Sigmoid colon (tissue), 7 donors: ENCODE data around the gene ALG3. TPM values are rescaled to one million over a fixed set of nuclear protein-coding genes. Genes with fewer than 3 reads are reported as not detected.
A peak's percentile ranks its signal among the peaks of the same experiment; 100 is the strongest.

ENCODE experiments used
- DNase-seq: peaks from one replicate; pipeline ENCODE4 v3.0.0-alpha.2; 2019
- H3K27ac ChIP-seq, 4 donors: fragments of 200-600 bp; sonication (generic); one replicate each; pipeline ENCODE4 v1.5.1; 2016 to 2019; ENCODE audit warnings: mild to moderate bottlenecking in 1 of 4
- H3K27me3 ChIP-seq, 3 donors: fragments of 200-600 bp; sonication (generic); one replicate each; pipeline ENCODE4 v1.5.1; 2019; ENCODE audit warnings: mild to moderate bottlenecking in 1 of 3
- H3K36me3 ChIP-seq, 4 donors: fragments of 200-600 bp; sonication (generic); one replicate each; pipeline ENCODE4 v1.5.1; 2016 to 2019
- H3K4me1 ChIP-seq, 4 donors: fragments of 200-600 bp; sonication (generic); one replicate each; pipeline ENCODE4 v1.5.1; 2017 to 2019
- H3K4me3 ChIP-seq, 4 donors: fragments of 200-600 bp; sonication (generic); one replicate each; pipeline ENCODE4 v1.5.1; 2017 to 2019; ENCODE audit warnings: mild to moderate bottlenecking in 2 of 4, moderate library complexity in 1 of 4
- H3K9me3 ChIP-seq, 4 donors: fragments of 200-600 bp in 3 of 4; sonication (generic) in 3 of 4; one replicate each; pipeline versions ENCODE4 v1.5.1 to v1.6.1; 2013 to 2019
- CTCF ChIP-seq, 4 experiments: fragments of 450-650 bp in 3 of 4; fragments of 200-600 bp in 1 of 4; IDR thresholded peaks; one replicate each; pipeline ENCODE4 v1.5.1; 2016 to 2019; ENCODE audit warnings: antibody characterized with exemption in 4 of 4, mild to moderate bottlenecking in 3 of 4, moderate library complexity in 2 of 4
- EP300 ChIP-seq, 4 donors: sonication (generic); formaldehyde crosslinking; IDR thresholded peaks; one replicate each; pipeline ENCODE4 v1.6.1; 2017; ENCODE audit warnings: antibody characterized with exemption in 4 of 4
- POLR2A ChIP-seq, 2 donors: fragments of 450-650 bp; IDR thresholded peaks; one replicate each; pipeline ENCODE4 v1.6.1; 2016; ENCODE audit warnings: antibody characterized with exemption in 2 of 2, mild to moderate bottlenecking in 2 of 2, moderate library complexity in 2 of 2
- POLR2AphosphoS5 ChIP-seq, 4 donors: sonication (generic); formaldehyde crosslinking; IDR thresholded peaks; one replicate each; pipeline ENCODE4 v1.6.1; 2017; ENCODE audit warnings: antibody characterized with exemption in 4 of 4
- WGBS, 2 donors: extraction: QIAGEN DNeasy Blood & Tissue Kit; methylation state at CpG; one replicate each; pipeline ENCODE4 v1.1.7; 2013; 5-methylcytosine and 5-hydroxymethylcytosine counted together
- intact Hi-C: fragments of 100-400 bp; cut with DNase I; formaldehyde crosslinking; loops from one replicate; pipeline ENCODE4 v1.15.1; 2023
- polyA plus RNA-seq, 3 donors: library from polyadenylated mRNA; stranded (reverse); fragments of 200-250 nt; gene quantifications; one replicate each; pipeline ENCODE4 v1.2.3, GENCODE V29; 2013
- total RNA-seq, 4 donors: library from RNA; depleted of rRNA; stranded (reverse); fragments of >200 nt; gene quantifications; one replicate each; pipeline ENCODE4 v1.1.0, GENCODE V29; 2016
- donor health status: healthy with polysubstance abuse.
- donor health status: Bipolar disorder and iron deficiency.
- donor health status: healthy.

Gene ALG3
- total and polyA plus RNA-seq, 7 donors: 9.9 to 46.8 (median 36.0) TPM

DNA sequence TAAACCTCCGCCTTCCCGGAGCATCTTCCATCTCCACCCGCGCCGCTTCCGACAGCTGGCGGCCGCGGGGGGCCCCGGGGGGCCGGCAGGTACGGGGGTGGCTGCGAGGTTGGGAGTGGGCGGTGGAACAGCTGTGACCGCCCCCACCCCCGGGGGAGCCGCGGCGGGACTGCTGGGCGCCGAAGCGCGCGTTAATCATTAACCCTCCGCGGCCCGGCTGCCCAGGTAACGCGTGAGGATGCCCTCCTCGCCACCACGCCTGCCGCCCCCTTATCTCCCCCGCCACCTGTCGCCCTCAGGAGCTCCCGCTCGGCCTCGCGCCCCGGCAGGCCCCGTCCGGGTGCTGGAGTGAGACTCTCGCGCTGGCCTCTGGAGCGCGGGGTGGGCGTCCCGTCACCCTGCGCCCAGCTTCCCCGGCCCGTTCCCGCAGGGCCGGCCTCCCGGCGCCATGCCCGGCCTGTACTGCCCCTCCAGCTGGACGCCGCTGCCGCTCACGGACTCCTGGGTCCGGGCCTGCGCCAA is 18.6 kb downstream of the ALG3 start:
- intact Hi-C loops: no loop called here
- Histone ChIP-seq H3K27me3 (peaks cover 33 to 84% (median 57%) of the 10 kb centered on the region in 3 donors), H3K9me3 (no peaks in the 10 kb centered on the region), H3K4me1 (peaks cover 0 to 25% (median 24%) of the 10 kb centered on the region in 4 donors), H3K36me3 (no peaks in the 10 kb centered on the region), H3K4me3 (peak overlapping the region in 3 of 4 donors; percentile 36 to 53 (median 52)), H3K27ac (no peak overlapping the region)
- WGBS, 2 donors: 1% methylated on average over 61 of the region's 61 CpGs
- DNase-seq: no peak
- TF ChIP-seq POLR2A (IDR thresholded peaks at IDR 0.05) (no peak), EP300 (IDR thresholded peaks at IDR 0.05) (no peak), CTCF (IDR thresholded peaks at IDR 0.05) (no peak), POLR2AphosphoS5 (IDR thresholded peaks at IDR 0.05) (no peak)

DNA sequence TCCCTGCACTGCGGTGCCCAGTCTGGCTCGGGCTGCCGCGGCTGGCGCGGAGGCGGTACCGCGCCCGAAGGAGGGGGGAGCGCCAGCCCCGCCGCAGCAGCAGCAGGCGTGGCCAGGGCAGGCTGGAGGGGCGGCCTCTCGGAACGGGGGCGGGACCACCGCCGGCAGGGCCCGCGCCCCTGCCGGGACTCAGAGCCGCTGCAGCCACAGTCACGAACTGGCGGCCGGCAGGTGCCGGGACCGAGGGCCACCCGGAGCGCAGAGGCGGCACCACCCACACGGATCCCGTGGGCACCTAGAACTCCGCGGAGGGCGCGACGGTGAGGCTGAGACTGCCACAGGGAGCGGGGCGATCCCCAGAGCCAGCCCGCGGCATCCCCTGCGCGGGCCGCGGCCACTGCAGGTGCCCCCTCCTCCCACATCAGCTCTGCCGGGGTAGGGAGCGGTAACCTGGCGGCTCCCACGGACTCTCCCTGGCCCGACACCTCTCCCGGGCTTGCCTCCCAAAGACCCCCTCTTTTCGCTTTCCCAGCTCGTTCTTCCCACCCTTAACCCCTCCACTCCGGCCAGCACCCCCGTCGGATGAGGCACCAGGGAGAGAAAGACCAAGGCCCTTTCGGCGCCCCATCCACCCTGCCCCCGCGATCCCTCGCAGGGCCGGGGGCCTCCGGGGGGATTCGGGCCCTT is 19.2 kb downstream of the ALG3 start, which contains the start of gene VWA5B2:
Gene VWA5B2 (plus strand): TSS at position 192 of the 687 bp plus-strand sequence. CDS start 944 bp downstream, outside the sequence.
- Histone ChIP-seq H3K4me3 (peak within 1 kb of the TSS; percentile 17 to 53 (median 44)), H3K4me1 (peaks cover 0 to 25% (median 24%) of the 10 kb centered on the region in 4 donors), H3K27ac (no peak within 1 kb of the TSS), H3K36me3 (no peaks in the 10 kb centered on the region), H3K9me3 (no peaks in the 10 kb centered on the region), H3K27me3 (peaks cover 33 to 88% (median 57%) of the 10 kb centered on the region in 3 donors)
- WGBS, 2 donors: 1% methylated on average over 66 of the region's 66 CpGs
- intact Hi-C loops: no loop called here
- DNase-seq: no peak
- TF ChIP-seq EP300 (IDR thresholded peaks at IDR 0.05) (no peak), CTCF (IDR thresholded peaks at IDR 0.05) (peak in 1 of 4 experiments; percentile 9), POLR2A (IDR thresholded peaks at IDR 0.05) (no peak)

DNA sequence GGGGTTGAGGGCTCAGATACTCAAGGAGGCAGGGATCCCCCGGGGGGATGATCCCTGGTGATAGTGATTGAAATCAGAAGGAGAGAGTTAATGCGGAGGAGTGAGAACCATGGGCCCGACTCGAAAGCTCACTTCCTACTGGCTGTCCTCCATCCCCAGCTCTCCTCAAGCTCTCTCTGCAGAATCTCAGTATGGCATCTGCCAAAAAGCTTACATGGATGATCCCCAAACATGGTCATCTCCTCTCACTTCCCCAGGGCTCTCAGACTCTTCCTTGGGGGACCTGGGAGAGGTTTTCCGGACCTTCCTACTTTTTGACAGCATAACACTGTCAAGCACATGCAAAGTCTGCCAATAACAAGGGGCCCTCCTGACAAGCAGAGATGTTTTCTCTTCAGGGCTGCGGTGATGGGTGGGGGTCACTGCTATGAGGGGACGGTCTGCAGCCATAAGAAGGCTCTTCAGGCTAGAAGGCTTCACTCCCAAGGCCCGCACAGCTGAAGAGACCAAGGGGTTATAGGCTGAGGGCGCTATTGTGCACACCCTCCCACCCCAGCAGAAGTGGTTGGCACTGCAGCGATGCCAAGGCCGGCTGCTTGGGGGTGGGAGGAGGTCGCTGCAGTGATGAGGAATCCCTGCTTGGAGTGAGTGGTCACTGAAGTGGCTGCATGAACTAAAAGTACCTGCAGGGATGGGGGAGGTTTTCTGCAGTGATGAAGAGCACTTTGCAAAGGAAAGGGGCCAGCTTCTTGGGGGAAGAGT is 20.2 kb downstream of the ALG3 start:
- Histone ChIP-seq H3K4me1 (peaks cover 0 to 25% (median 24%) of the 10 kb centered on the region in 4 donors), H3K9me3 (no peaks in the 10 kb centered on the region), H3K27me3 (peaks cover 33 to 86% (median 57%) of the 10 kb centered on the region in 3 donors), H3K27ac (no peak overlapping the region), H3K4me3 (peak overlapping the region in 3 of 4 donors; percentile 36 to 53 (median 52)), H3K36me3 (no peaks in the 10 kb centered on the region)
- 38% methylated on average over 12 of the region's 12 CpGs for WGBS, 2 donors
- TF ChIP-seq POLR2AphosphoS5 (IDR thresholded peaks at IDR 0.05) (no peak), CTCF (IDR thresholded peaks at IDR 0.05) (no peak), EP300 (IDR thresholded peaks at IDR 0.05) (no peak), POLR2A (IDR thresholded peaks at IDR 0.05) (no peak)
- intact Hi-C loops: no loop called here
- no peak for DNase-seq

- H3K36me3 ChIP-seq: no peaks in the 10 kb centered on the region
- H3K27me3 ChIP-seq: peaks cover 33 to 75% (median 57%) of the 10 kb centered on the region in 3 donors
- H3K9me3 ChIP-seq: no peaks in the 10 kb centered on the region
- H3K4me3 ChIP-seq: no peak overlapping the region
- no peak overlapping the region for H3K27ac ChIP-seq
- TF ChIP-seq POLR2A (IDR thresholded peaks at IDR 0.05) (no peak), CTCF (IDR thresholded peaks at IDR 0.05) (peak; percentile 6 to 61 (median 50))
- peaks cover 0 to 25% (median 24%) of the 10 kb centered on the region in 4 donors for H3K4me1 ChIP-seq
- WGBS, 2 donors: 45 to 53% methylated on average over 2 of the region's 2 CpGs
- intact Hi-C loops: no loop called here
- DNase-seq: no peak
Measured at GRCh38 chr3:184227481-184227935, 21.3 kb downstream of the ALG3 start.
